ENCODE data around the gene ATP5F1D. TPM values are rescaled to one million over a fixed set of nuclear protein-coding genes. Genes with fewer than 3 reads are reported as not detected.

ATP5F1D gene
- total RNA-seq, 1 experiment from 2014 or later, result 51.3 TPM

GRCh38 chr19:1280636-1281568, 39.4 kb downstream of the ATP5F1D start:
- DNase-seq (ENCODE audit: low read depth), result no peak

GRCh38 chr19:1281569-1282287, 40.2 kb downstream of the ATP5F1D start:
- DNase-seq (ENCODE audit: low read depth), result no peak

DNA sequence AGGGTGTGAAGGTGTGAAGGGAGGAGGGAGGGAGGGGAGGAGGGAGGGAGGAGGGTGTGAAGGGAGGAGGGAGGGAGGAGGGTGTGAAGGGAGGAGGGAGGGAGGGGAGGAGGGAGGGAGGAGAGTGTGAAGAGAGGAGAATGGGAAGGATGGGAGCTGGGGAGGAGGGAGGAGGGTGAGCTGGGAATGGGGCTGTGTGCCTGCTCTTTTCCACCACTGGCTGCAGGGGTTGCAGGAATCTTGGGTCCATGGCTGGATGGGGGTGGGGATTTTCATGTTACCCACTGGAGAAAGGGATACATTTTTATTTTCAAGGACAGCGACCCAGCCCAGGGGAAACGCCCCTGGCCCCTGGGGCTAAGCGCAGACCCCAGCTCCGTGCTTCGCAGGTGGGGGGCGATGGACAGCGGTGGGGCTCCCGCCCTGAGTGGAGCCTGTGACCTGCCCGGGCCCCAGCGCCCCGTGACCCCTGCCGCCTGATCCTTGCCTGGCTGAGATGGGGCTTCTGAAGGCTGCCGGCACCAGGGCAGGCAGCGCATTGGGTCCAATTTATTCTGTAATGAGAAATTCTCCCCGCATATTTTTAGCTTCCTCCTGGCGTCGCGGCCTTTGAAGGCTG, 41.1 kb downstream of the ATP5F1D start:
- no peak for DNase-seq (ENCODE audit: low read depth)

DNA sequence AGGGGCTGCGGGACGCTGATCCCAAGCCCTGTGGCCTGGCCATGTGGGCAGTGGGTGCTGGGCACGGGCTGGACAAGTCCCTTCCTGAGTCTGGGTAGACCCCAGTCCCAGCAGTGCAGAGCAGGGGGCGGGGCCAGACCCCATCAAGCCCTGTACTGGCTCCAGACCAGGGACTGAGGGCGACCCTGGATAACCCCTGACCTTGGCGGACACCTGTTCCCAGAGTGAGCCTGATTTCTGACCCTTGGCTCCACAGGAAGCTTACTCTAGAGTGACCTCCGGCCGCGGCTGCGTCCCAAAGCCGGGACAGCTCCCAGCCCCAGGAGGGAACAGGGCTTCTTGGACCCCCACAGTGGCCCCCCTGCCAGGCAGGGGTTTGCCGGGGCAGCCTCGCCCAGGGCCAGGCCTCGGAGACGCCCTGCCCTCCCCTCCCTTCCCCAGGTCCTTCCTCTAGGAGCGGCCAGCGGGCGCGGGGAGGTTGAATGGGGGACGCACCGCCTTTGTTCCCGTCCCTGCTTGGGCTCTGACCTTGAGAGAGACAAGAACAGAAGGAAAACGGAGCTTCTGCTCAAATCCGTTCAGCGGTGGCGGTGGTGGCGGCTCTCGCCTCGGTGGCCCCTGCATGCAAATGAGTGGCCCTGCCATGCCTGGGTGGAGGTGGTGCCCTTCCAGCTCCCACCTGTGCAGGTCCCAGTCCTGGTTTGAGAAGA, 41.8 kb downstream of the ATP5F1D start:
- no peak for DNase-seq (ENCODE audit: low read depth)

DNA sequence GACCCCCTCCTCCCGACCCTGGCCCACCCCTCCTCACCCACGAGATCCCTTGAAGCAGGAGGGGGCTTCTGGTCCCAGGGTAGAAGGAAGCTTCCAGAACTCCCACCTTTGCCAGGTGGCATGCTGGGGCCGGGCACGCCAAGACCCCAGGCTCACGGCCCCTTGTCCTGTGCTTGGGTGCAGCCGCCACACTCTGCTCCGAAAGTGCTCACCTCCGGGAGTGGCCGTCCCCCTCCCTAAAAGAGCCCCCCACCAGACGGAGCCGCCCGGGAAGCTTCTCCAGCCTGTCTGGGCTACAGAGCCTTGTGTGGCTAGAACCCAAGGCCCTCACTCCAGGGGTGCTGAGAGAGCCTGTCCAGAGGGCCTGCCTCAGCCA, 42.4 kb downstream of the ATP5F1D start:
- no peak for DNase-seq (ENCODE audit: low read depth)

DNA sequence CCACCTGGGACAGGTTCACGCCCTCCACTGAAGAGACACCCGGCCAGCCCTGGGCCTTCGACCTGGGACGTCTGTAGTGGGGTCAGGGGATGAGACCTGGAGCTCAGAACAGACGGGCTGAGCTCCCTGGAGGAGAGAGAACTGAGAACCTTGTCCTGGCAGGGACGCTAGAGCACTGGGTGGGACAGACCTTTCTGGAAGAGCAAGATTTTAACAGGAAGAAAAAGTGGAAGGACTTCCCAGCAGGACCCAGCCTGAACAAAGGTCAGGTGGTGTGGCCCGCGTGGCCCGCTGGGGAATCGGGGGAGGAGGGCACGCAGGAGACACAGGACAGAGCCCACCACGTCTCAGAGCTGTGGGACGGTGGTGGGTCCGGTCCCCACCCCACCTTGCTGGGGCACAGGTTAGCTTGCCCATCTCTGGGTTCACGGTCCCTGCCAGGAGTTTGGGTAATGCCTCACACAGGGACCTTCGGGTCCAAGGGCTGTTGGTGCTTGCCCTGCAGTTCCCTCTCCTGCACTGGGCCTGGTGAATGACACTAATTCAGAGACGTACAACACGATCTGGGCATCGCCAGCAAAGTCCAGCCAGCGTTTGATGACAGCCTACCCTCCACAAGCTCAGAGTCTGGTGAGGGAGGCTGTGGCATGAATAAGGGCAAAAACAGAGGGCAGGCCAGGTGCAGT, 42.9 kb downstream of the ATP5F1D start:
- DNase-seq (ENCODE audit: low read depth), result no peak

DNA sequence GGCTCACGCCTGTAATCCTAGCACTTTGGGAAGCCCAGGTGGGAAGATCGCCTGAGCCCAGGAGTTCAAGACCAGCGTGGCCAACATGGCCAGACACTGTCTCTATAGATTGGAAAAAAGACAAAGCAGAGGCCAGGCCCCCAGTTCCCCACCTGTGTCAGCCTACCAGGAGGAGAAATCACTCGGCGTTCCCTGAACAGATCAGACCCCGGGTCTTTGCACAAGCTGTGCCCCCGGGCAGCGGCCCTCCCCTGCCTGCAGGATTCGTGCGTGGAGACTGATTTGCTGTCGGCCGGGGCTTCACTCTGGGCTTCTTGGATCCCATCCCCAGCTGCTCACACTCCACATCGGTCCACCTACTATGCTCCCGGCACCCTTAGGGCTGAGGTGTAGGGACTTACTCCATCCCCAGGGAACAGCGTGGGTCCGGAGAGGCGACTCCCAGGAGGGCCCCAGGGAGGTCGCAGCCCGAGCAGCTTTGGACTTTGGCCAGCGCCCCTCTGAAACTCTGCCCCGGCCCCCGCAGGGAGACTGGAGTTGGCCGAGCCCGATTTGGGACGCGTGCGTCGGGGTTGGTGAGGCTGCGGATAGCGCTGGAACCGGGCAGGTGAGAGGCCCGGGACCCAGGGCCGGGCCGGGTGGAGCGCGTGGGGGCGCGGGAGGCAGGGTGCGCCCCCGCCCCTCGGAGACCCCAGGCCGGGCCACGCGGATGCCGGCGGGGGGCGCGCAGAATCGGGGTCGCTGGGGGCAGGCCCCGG, 43.6 kb downstream of the ATP5F1D start:
- DNase-seq (ENCODE audit: low read depth), result no peak

GRCh38 chr19:1285737-1286360, 44.3 kb downstream of the ATP5F1D start, which contains the start of gene EFNA2:
TSS of gene EFNA2 (plus strand) at chr19:1285873. CDS start at chr19:1286169, 296 bp downstream.
- no peak for DNase-seq (ENCODE audit: low read depth)

- DNase-seq (ENCODE audit: low read depth), result no peak
Observed at GRCh38 chr19:1286487-1287353, 45.2 kb downstream of the ATP5F1D start.

DNA sequence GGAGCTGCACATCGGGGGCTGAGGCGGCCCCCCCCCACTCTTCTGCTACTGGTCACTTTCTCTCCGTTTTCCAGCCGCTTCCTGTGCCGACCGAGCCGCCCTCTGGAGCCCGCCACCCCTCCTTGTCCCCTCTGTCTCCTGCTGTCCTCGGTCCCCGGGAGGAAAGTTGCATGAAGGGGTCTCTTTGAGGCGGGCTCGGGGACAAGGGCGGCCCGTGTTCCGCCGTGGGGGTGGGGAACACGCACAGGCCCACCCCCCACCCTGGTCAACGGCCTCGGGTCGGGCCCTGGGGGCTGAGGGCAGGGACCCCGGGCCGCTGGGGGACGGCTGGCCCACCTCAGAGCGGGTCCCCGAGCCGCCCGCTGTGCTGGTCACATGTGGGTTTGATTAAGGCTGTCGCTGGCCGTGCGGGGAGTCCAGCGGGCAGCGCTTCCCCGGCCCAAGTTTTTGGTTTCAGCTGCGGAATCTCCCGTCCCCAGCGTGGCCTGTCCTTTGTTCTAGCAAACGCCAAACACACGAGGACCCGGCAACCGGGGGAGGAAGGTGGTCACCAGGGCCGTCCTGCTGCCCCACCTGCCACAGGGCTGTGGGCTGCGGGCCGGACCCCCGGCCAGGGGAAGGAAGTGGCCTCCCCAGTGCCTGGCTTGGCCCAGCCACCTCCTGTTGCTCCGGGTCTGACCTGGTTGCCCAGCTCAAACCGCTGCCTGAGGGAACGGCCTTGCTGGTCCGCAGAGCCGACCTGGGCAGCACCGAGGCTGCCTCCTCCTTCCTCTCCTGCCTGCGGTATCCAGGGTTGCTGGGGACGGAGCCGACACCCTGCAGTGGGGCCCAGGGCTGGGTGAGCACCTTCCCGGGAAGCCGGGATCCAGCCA, 46.0 kb downstream of the ATP5F1D start:
- DNase-seq (ENCODE audit: low read depth), result no peak

- no peak for DNase-seq (ENCODE audit: low read depth)
Observed at GRCh38 chr19:1288226-1288612, 46.7 kb downstream of the ATP5F1D start.

GRCh38 chr19:1288833-1289685, 47.5 kb downstream of the ATP5F1D start:
- DNase-seq (ENCODE audit: low read depth), result no peak

DNA sequence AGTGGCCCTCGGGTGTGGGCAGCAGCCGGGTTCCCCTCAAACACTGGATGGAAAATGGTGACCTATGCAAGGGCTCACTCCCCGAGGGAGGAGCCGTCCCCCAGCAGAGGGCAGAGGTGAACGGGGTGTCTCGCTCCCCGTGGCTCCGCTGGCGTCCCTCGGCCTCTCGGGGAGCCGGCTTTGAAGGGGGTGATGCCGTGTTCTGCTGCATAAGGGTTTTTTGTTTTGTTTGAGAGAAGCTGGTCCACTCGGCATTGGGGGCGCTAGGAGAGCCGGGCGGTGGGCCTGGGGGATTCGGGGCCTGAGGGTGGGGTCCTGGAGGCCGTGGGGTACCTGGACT, 48.1 kb downstream of the ATP5F1D start:
- DNase-seq (ENCODE audit: low read depth), result no peak

DNA sequence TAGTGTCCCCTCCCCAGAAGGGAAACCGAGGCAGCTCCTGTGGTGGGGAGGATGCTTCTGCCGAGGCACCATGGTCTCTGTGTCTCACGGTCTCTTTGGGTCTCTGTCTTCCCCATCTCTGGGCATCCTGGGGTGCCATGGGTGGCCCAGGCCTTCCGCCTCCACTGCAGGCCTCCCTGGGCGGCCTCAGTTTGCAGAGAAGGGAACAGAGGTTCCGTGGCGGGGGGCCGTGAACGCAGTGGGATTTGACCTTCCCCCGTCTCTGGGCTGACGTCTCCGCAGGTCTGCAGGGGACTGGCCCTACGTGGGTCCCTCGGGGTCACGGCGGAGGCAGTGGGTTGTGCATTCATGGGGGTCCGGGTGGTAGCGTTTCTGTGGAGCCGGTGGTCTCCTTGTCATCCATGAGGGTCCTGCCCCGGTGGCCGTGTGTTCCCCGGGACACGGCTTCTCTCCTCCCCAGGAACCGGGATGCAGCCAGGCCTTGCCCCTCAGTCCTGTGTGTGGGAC, 48.7 kb downstream of the ATP5F1D start:
- no peak for DNase-seq (ENCODE audit: low read depth)

DNA sequence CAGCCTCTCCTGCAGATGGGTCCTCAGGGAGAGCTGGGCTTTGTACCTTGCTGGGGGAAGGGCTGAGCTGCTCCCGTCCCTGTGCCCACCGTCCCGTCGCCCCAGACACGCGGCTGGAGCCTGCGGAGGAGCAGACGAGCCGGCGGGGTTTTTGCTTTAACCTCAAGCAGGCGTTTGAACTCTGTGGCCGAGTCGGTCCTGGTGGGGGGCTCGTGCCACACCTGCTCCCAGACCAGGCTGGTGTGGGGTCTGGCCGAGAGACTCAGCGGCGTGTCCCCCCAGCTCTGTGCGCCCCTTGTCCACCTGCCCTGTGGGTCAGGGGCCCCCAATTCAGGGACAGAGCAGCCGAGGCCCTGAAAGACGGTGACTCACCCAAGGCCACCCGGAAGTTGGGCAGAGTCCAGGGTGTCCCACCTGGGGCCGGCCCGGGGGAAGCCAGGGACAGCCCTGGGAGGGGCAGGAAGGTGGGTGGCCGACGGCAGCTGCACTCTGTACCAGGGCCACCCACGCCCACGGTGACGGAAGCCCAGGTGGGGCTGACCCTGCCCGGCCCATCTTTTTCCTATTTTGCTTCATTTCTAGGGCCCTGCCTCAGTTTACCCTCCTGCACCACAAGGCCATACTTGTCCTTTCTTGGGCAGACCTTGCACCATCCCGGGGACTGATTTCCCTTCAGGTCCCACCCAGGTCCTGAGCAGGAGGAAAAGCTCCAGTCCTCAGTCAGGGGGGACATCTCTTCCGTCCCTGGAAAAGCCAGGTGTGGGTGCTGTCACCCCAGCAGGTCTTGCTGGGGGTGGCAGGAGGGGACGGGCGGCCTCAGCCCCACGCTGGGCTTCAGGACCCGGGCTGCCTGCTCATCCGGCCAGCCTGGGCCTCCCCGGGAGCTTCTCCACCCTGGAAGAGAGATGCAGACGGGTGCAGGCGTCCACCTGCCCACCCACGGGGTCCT, 49.4 kb downstream of the ATP5F1D start:
- no peak for DNase-seq (ENCODE audit: low read depth)
